Activated CD8-positive, alpha-beta T cell treated with anti-CD3 and anti-CD28 coated beads, Interleukin-2, amount 10 ng/mL, durations not matched to agents 7 days and 5 days (primary cell): ENCODE measurements around the gene RAD51. TPM values are rescaled to one million over a fixed set of nuclear protein-coding genes. Genes with fewer than 3 reads are reported as not detected.
A peak's percentile ranks its signal among the peaks of the same experiment; 100 is the strongest.
"Not testable (repeated sequence)": the region's sequence is repeated elsewhere in the genome, so short reads cannot be mapped to it uniquely, and the experiment has no call there.

Source experiments
- ATAC-seq: fragments of 150-1000 bp; cut with Tn5 transposase; one replicate; pipeline ENCODE4 v1.10.0; 2021; ENCODE audit warnings: moderate library complexity
- CTCF ChIA-PET: fragments of 350-600 bp; sonication (Branson Sonifier 250); formaldehyde crosslinking; loops from one replicate; lab custom pipeline; 2021; ENCODE audit warnings: antibody characterized with exemption; lab: Charles Lee
- POLR2A ChIA-PET: fragments of 350-600 bp; sonication (Branson Sonifier 250); formaldehyde crosslinking; loops from one replicate; lab custom pipeline; 2021; ENCODE audit warnings: antibody characterized with exemption; lab: Charles Lee
- DNase-seq: peaks from one replicate; pipeline ENCODE4 v3.0.0-alpha.2; 2020
- H3K27ac Mint-ChIP-seq: one replicate; pipeline ENCODE4 v1.8.0; 2021; ENCODE audit warnings: mild to moderate bottlenecking, mixed read lengths
- H3K27me3 Mint-ChIP-seq: one replicate; pipeline ENCODE4 v1.8.0; 2021; ENCODE audit warnings: low read depth, mixed read lengths
- H3K36me3 Mint-ChIP-seq: one replicate; pipeline ENCODE4 v1.8.0; 2021; ENCODE audit warnings: low read depth, mixed read lengths
- H3K4me1 Mint-ChIP-seq: one replicate; pipeline ENCODE4 v1.8.0; 2021; ENCODE audit warnings: low read depth, mixed read lengths
- H3K4me3 Mint-ChIP-seq: one replicate; pipeline ENCODE4 v1.8.0; 2021; ENCODE audit warnings: mild to moderate bottlenecking, mixed read lengths
- H3K9me3 Mint-ChIP-seq: one replicate; pipeline ENCODE4 v1.8.0; 2022; ENCODE audit warnings: mixed read lengths; ENCODE audit not compliant: insufficient read depth
- total RNA-seq, 2 experiments: library from RNA; stranded (reverse); gene quantifications; one replicate each; pipeline ENCODE4 v1.2.3, GENCODE V29; 2021

RAD51 gene
- 10 to 100 TPM; 82.7 to 87.3 TPM for total RNA-seq

DNA sequence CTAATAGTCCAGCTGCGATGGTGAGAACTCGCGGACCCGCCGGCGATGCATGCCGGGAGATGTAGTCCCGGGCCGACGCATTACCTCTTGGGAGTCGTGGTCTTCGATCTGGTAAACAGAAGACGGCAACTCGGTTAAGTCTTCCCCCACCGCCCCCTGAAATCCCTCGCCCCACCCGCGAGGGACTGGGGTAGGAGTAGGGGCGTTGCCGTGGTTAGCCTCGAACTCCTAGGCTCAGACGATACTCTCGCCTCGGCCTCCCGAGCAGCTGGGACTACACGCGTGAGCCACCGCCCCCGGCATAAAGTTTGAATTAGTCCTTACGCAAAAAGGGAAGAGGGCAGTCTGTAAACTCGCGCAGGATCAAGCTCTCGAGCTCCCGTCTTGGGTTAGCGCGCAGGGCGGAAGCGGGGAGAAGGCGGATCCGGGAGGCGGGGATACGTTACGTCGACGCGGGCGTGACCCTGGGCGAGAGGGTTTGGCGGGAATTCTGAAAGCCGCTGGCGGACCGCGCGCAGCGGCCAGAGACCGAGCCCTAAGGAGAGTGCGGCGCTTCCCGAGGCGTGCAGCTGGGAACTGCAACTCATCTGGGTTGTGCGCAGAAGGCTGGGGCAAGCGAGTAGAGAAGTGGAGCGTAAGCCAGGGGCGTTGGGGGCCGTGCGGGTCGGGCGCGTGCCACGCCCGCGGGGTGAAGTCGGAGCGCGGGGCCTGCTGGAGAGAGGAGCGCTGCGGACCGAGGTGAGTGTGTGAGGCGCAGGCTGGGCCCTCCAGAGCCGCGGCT is at the start of gene RAD51:
TSS of gene RAD51 (plus strand) at position 487 of the 781 bp plus-strand sequence. CDS start 3,585 bp downstream, outside the sequence.
- ChIA-PET CTCF (interaction anchor here (0.7 to 3.6 kb wide), 16 partner anchors 16 to 208 kb away, joined by 3 to 20 read pairs (median 4); no protein-coding TSS in a partner anchor), POLR2A (interaction anchor here (0.7 to 2.7 kb wide), 33 partner anchors 10 to 638 kb away, joined by 3 to 12 read pairs (median 4); partner anchors contain the start of genes CCDC32, DNAJC17, INO80 and NUSAP1)
- no peaks in the 10 kb centered on the region for H3K27me3 Mint-ChIP-seq
- peak within 1 kb of the TSS; percentile 100 for H3K27ac Mint-ChIP-seq
- no peaks in the 10 kb centered on the region for H3K9me3 Mint-ChIP-seq
- DNase-seq: peak; percentile 96
- peak within 1 kb of the TSS; percentile 100 for H3K4me3 Mint-ChIP-seq
- peak; percentile 94 for ATAC-seq
- H3K36me3 Mint-ChIP-seq: peaks cover 37% of the 10 kb centered on the region
- H3K4me1 Mint-ChIP-seq: peaks cover 42% of the 10 kb centered on the region

DNA sequence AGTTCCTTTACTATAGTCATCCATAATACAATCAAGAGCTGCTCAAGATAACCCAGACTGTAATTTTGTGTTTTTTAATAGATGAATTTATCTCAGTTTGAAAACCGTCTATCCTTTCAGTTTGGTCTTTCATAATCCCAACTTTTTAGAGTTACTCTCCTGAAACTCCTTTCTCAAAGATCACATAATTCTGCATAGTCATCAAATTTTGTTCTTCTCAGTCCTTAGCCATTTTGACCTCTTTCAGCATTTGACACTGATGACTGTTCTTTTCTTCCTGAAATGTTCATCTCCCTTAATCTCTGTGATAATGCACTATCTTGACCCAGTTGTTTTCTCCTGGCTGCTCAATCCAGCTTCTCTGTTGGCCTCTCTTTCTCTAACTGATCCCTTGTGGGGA is 47.5 kb upstream of the RAD51 start:
- CTCF ChIA-PET: interaction anchor here (0.9 to 1.2 kb wide), 3 partner anchors 33 to 135 kb away, joined by 3 to 5 read pairs (median 3); no protein-coding TSS in a partner anchor

GRCh38 chr15:40650479-40650878 is 44.5 kb upstream of the RAD51 start:
- DNase-seq (no peak), ATAC-seq (no peak)
- peaks cover 61% of the 10 kb centered on the region for H3K36me3 Mint-ChIP-seq
- CTCF ChIA-PET: interaction anchor here (0.7 kb wide), 1 partner anchor 33 kb away, joined by 3 read pairs; no protein-coding TSS in a partner anchor
- H3K4me1 Mint-ChIP-seq: no peaks in the 10 kb centered on the region
- H3K4me3 Mint-ChIP-seq: no peak overlapping the region
- POLR2A ChIA-PET: interaction anchor here (1.1 kb wide), 1 partner anchor 44 kb away, joined by 3 read pairs; the partner anchor contains the start of gene RAD51
- no peaks in the 10 kb centered on the region for H3K9me3 Mint-ChIP-seq
- no peak overlapping the region for H3K27ac Mint-ChIP-seq
- H3K27me3 Mint-ChIP-seq: no peaks in the 10 kb centered on the region

More for the DNA sequence above, 47.5 kb upstream of the RAD51 start:
- ATAC-seq: no peak
- H3K4me1 Mint-ChIP-seq: no peaks in the 10 kb centered on the region
- H3K36me3 Mint-ChIP-seq: peaks cover 53% of the 10 kb centered on the region
- H3K4me3 Mint-ChIP-seq: no peak overlapping the region
- POLR2A ChIA-PET: no interaction called here
- H3K27ac Mint-ChIP-seq: no peak overlapping the region
- no peak for DNase-seq
- H3K9me3 Mint-ChIP-seq: no peaks in the 10 kb centered on the region
- no peaks in the 10 kb centered on the region for H3K27me3 Mint-ChIP-seq

DNA sequence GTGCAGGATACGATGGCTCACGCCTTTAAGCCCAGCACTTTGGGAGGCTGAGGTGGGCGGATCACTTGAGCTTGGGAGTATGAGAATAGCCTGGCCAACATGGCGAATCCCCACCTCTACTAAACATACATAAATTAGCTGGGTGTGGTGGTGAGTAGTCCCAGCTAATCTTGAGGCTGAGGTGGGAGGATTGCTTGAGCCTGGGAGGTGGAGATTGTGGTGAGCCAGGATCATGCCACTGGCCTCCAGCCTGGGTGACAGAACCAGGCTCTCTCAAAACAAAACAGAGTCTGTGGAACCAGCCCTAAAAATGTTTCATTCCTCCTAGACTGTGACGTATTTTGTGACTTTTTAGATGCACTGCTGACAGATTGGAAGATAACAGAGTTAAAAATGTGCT is 34.3 kb upstream of the RAD51 start:
- CTCF ChIA-PET: no interaction called here
- H3K36me3 Mint-ChIP-seq: peaks cover 52% of the 10 kb centered on the region
- no peak overlapping the region for H3K27ac Mint-ChIP-seq
- no peak overlapping the region for H3K4me3 Mint-ChIP-seq
- ATAC-seq (no peak), DNase-seq (no peak)
- H3K9me3 Mint-ChIP-seq: no peaks in the 10 kb centered on the region
- POLR2A ChIA-PET: no interaction called here
- no peaks in the 10 kb centered on the region for H3K4me1 Mint-ChIP-seq
- no peaks in the 10 kb centered on the region for H3K27me3 Mint-ChIP-seq

GRCh38 chr15:40664909-40665308 is 30.1 kb upstream of the RAD51 start:
- POLR2A ChIA-PET: interaction anchor here (0.7 kb wide), 1 partner anchor 723 kb away, joined by 3 read pairs; no protein-coding TSS in a partner anchor

GRCh38 chr15:40676290-40676689 is 18.7 kb upstream of the RAD51 start:
- H3K4me1 Mint-ChIP-seq, H3K9me3 Mint-ChIP-seq, CTCF ChIA-PET, ATAC-seq, DNase-seq, H3K27ac Mint-ChIP-seq, H3K27me3 Mint-ChIP-seq, H3K36me3 Mint-ChIP-seq, H3K4me3 Mint-ChIP-seq: not testable (repeated sequence)
- POLR2A ChIA-PET: interaction anchor here (1.1 kb wide), 1 partner anchor 18 kb away, joined by 3 read pairs; the partner anchor contains the start of gene RAD51

More at GRCh38 chr15:40664909-40665308, 30.1 kb upstream of the RAD51 start:
- ATAC-seq: no peak
- Mint-ChIP-seq H3K9me3 (no peaks in the 10 kb centered on the region), H3K27ac (no peak overlapping the region), H3K4me1 (no peaks in the 10 kb centered on the region), H3K27me3 (no peaks in the 10 kb centered on the region), H3K36me3 (peaks cover 31% of the 10 kb centered on the region), H3K4me3 (no peak overlapping the region)
- CTCF ChIA-PET: interaction anchor here (1.1 to 1.3 kb wide), 2 partner anchors 16 to 193 kb away, joined by 3 read pairs; no protein-coding TSS in a partner anchor
- DNase-seq: no peak

DNA sequence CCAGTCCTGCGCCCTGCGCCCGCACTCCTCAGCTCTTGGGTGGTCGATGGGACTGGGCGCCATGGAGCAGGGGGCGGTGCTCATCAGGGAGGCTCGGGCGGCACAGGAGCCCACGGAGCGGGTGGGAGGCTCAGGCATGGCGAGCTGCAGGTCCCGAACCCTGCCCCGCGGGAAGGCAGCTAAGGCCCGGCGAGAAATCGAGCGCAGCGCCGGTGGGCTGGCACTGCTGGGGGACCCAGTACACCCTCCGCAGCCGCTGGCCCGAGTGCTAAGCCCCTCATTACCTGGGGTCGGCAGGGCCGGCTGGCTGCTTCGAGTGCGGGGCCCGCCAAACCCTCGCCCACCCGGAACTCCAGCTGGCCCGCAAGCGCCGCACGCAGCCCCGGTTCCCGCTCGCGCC is 18.1 kb upstream of the RAD51 start:
- not testable (repeated sequence) for H3K9me3 Mint-ChIP-seq, H3K27me3 Mint-ChIP-seq, H3K4me1 Mint-ChIP-seq, DNase-seq, H3K27ac Mint-ChIP-seq, H3K4me3 Mint-ChIP-seq, ATAC-seq, H3K36me3 Mint-ChIP-seq
- ChIA-PET POLR2A (interaction anchor here (1.1 kb wide), 1 partner anchor 18 kb away, joined by 3 read pairs; the partner anchor contains the start of gene RAD51), CTCF (interaction anchor here (2.9 kb wide), 1 partner anchor 180 kb away, joined by 11 read pairs; no protein-coding TSS in a partner anchor)

DNA sequence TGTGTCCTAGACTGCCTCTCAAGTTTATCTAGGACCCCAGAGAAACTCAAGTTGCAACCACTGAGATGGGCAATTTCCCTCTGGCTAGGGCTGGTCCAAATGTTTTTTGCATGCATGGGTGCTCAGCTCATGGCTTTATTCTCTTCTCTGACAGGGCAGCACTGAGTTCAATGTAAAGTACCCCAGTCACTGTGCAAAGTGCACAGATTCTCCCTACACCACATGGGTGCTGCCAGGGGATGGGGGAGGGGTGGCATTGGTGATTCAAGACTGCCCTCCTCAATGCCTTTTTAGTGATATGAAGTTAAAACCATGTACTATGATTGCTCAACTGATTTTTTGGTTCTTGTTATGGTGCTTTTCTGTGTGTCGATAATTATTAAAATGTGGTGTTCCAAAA is 14.8 kb upstream of the RAD51 start:
- Mint-ChIP-seq H3K36me3 (no peaks in the 10 kb centered on the region), H3K4me3 (no peak overlapping the region), H3K27ac (no peak overlapping the region), H3K4me1 (no peaks in the 10 kb centered on the region), H3K27me3 (no peaks in the 10 kb centered on the region), H3K9me3 (no peaks in the 10 kb centered on the region)
- ATAC-seq: no peak
- ChIA-PET POLR2A (no interaction called here), CTCF (interaction anchor here (0.9 to 3.5 kb wide), 6 partner anchors 14 to 214 kb away, joined by 3 to 12 read pairs (median 4); partner anchors contain the start of genes RAD51 and VPS18)
- no peak for DNase-seq

DNA sequence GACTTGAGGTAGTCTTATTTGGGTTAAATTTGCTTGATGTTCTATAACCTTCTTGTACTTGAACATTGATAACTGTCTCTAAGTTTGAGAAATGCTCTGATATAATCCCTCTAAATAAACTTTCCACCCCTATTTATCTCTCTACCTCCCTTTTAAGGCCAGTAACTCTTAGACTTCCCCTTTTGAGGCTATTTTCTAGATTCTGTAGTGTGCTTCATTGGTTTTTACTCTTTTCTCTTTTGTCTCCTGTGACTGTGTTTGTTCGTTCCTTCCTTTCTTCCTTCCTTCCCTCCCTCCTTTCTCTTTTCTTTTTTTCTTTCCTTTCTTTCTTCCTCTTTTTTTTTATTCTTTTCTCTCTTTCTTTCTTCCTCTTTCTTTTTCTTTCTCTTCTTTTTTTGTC is 14.0 kb upstream of the RAD51 start:
- H3K9me3 Mint-ChIP-seq, ATAC-seq, H3K4me1 Mint-ChIP-seq, DNase-seq, H3K36me3 Mint-ChIP-seq, H3K27me3 Mint-ChIP-seq, H3K27ac Mint-ChIP-seq, POLR2A ChIA-PET, H3K4me3 Mint-ChIP-seq: not testable (repeated sequence)
- CTCF ChIA-PET: interaction anchor here (0.9 to 3.5 kb wide), 4 partner anchors 14 to 101 kb away, joined by 3 to 12 read pairs (median 4); partner anchors contain the start of gene RAD51

DNA sequence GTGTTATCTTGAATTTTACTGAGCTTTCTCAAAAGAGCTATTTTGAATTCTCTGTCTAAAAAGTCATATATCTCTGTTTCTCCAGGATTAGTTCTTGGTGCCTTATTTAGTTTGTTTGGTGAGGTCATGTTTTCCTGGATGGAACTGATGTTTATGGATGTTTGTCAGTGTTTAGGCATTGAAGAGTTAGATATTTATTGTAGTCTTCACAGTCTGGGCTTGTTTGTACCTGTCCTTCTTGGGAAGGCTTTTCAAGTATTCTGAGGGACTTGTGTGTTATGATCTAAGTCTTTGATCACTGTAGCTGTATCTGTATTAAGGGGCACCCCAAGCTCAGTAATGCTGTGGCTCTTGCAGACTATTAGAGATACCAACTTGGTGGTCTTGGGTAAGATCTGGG is 10.6 kb upstream of the RAD51 start:
- ChIA-PET POLR2A (interaction anchor here (1.8 kb wide), 1 partner anchor 10 kb away, joined by 6 read pairs; the partner anchor contains the start of gene RAD51), CTCF (interaction anchor here (0.8 kb wide), 1 partner anchor 123 kb away, joined by 3 read pairs; no protein-coding TSS in a partner anchor)
- H3K4me1 Mint-ChIP-seq: no peaks in the 10 kb centered on the region
- no peaks in the 10 kb centered on the region for H3K27me3 Mint-ChIP-seq
- no peaks in the 10 kb centered on the region for H3K9me3 Mint-ChIP-seq
- no peak overlapping the region for H3K27ac Mint-ChIP-seq
- DNase-seq (no peak), ATAC-seq (no peak)
- no peak overlapping the region for H3K4me3 Mint-ChIP-seq
- H3K36me3 Mint-ChIP-seq: no peaks in the 10 kb centered on the region

DNA sequence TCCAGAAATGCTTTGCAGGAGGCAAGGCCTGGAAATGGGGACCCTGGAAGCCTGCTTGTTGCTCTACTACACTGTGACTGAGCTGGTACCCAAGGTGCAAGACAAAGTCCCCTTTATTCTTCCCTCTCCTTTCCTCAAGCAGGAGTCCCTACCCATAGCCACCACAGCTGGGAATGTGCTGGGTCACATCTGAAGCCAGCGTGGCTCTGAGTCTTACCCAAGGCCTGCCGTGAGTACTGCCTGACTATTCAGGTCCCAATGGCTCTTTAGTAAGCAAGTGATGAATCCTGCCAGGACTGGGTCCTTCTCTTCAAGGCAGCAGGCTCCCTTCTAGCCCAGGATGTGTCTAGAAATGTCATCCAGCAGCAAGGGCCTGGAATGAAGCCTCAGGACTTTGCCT is 9.6 kb upstream of the RAD51 start:
- ChIA-PET POLR2A (interaction anchor here (1.8 kb wide), 1 partner anchor 9 kb away, joined by 6 read pairs; the partner anchor contains the start of gene RAD51), CTCF (no interaction called here)

More for the DNA sequence above, 9.6 kb upstream of the RAD51 start:
- no peak for ATAC-seq
- no peaks in the 10 kb centered on the region for H3K27me3 Mint-ChIP-seq
- H3K9me3 Mint-ChIP-seq: no peaks in the 10 kb centered on the region
- no peak for DNase-seq
- H3K4me3 Mint-ChIP-seq: no peak overlapping the region
- no peak overlapping the region for H3K27ac Mint-ChIP-seq
- no peaks in the 10 kb centered on the region for H3K36me3 Mint-ChIP-seq
- no peaks in the 10 kb centered on the region for H3K4me1 Mint-ChIP-seq
